CD8-positive, alpha-beta memory T cell (primary cell): ENCODE measurements around the gene DNTTIP2. TPM values are rescaled to one million over a fixed set of nuclear protein-coding genes. Genes with fewer than 3 reads are reported as not detected.
"Not testable (repeated sequence)": the region's sequence is repeated elsewhere in the genome, so short reads cannot be mapped to it uniquely, and the experiment has no call there.

Source experiments
- CTCF ChIA-PET: fragments of 350-600 bp; sonication (Branson Sonifier 250); formaldehyde crosslinking; loops from one replicate; lab custom pipeline; 2021; ENCODE audit warnings: antibody characterized with exemption; lab: Charles Lee
- POLR2A ChIA-PET: fragments of 350-600 bp; sonication (Branson Sonifier 250); formaldehyde crosslinking; loops from one replicate; lab custom pipeline; 2021; ENCODE audit warnings: antibody characterized with exemption; lab: Charles Lee
- DNase-seq, 5 donors: peaks; one replicate each; pipeline versions ENCODE4 v3.0.0 to v3.0.0-alpha.2; 2020 to 2022; ENCODE audit warnings: mixed read lengths in 1 of 5
- H3K27ac ChIP-seq: one replicate; pipeline ENCODE4 v1.7.0; 2013; ENCODE audit warnings: low read depth, mild to moderate bottlenecking, low read length, moderate library complexity
- H3K27me3 ChIP-seq: 2 replicates; pipeline ENCODE4 v1.7.0; 2013; ENCODE audit warnings: low read length, mild to moderate bottlenecking; ENCODE audit not compliant: insufficient read depth, poor library complexity, severe bottlenecking
- H3K36me3 ChIP-seq: 2 replicates; pipeline ENCODE4 v1.7.0; 2013; ENCODE audit warnings: mild to moderate bottlenecking, low read length, moderate library complexity; ENCODE audit not compliant: insufficient read depth
- H3K4me1 ChIP-seq: 2 replicates; pipeline ENCODE4 v1.7.0; 2013; ENCODE audit warnings: mild to moderate bottlenecking, low read length, moderate library complexity; ENCODE audit not compliant: insufficient read depth
- H3K4me3 ChIP-seq: 2 replicates; pipeline ENCODE4 v1.7.0; 2013; ENCODE audit warnings: mild to moderate bottlenecking, low read length
- H3K9me3 ChIP-seq: 2 replicates; pipeline ENCODE4 v1.7.0; 2013; ENCODE audit warnings: mild to moderate bottlenecking, low read length
- H3K27ac Mint-ChIP-seq, 8 donors: one replicate each; pipeline ENCODE4 v1.8.0; 2020 to 2021; ENCODE audit warnings: mixed read lengths in 8 of 8, mild to moderate bottlenecking in 6 of 8, inconsistent platforms in 3 of 8, moderate library complexity in 3 of 8
- H3K27me3 Mint-ChIP-seq, 2 donors: one replicate each; pipeline ENCODE4 v1.8.0; 2020 to 2021; ENCODE audit warnings: mixed read lengths in 2 of 2, mild to moderate bottlenecking in 1 of 2, moderate library complexity in 1 of 2
- H3K36me3 Mint-ChIP-seq, 3 donors: one replicate each; pipeline ENCODE4 v1.8.0; 2020 to 2021; ENCODE audit warnings: mixed read lengths in 3 of 3, inconsistent platforms in 1 of 3, mild to moderate bottlenecking in 1 of 3
- H3K4me1 Mint-ChIP-seq, 3 donors: one replicate each; pipeline ENCODE4 v1.8.0; 2020 to 2021; ENCODE audit warnings: mixed read lengths in 3 of 3, inconsistent platforms in 1 of 3, mild to moderate bottlenecking in 1 of 3
- H3K4me3 Mint-ChIP-seq, 7 donors: one replicate each; pipeline ENCODE4 v1.8.0; 2020 to 2021; ENCODE audit warnings: mixed read lengths in 7 of 7, mild to moderate bottlenecking in 6 of 7, moderate library complexity in 4 of 7, inconsistent platforms in 2 of 7
- H3K9me3 Mint-ChIP-seq, 5 donors: one replicate each; pipeline ENCODE4 v1.8.0; 2020 to 2022; ENCODE audit warnings: mixed read lengths in 5 of 5, mild to moderate bottlenecking in 3 of 5, moderate library complexity in 2 of 5, inconsistent platforms in 1 of 5
- polyA plus RNA-seq: library from polyadenylated mRNA; unstranded; fragments of 300-500 nt; fragmentation: Illumina TruSeq; gene quantifications from one replicate; pipeline ENCODE4 v1.2.3, GENCODE V29; 2021
- total RNA-seq, 2 experiments: library from RNA; stranded (reverse); gene quantifications; one replicate each; pipeline ENCODE4 v1.2.3, GENCODE V29; 2021

The DNTTIP2 gene
- total and polyA plus RNA-seq, 3 experiments from 2014 or later, result 87.5 to 109 (median 100) TPM

GRCh38 chr1:93853940-93854339 lies 25.1 kb downstream of the DNTTIP2 start:
- CTCF ChIA-PET, result interaction anchor here (1.2 kb wide), 1 partner anchor 8 kb away, joined by 3 read pairs; no protein-coding TSS in a partner anchor
- Mint-ChIP-seq H3K4me1 (peaks cover 12 to 19% (median 14%) of the 10 kb centered on the region in 3 donors), H3K4me3 (no peak overlapping the region), H3K27me3 (peaks cover 5 to 20% of the 10 kb centered on the region in 2 donors), H3K9me3 (no peaks in the 10 kb centered on the region), H3K27ac (no peak overlapping the region), H3K36me3 (no peaks in the 10 kb centered on the region)
- DNase-seq, result no peak
- peaks cover 6% of the 10 kb centered on the region for H3K27me3 ChIP-seq
- no peaks in the 10 kb centered on the region for H3K4me1 ChIP-seq
- H3K4me3 ChIP-seq, result no peak overlapping the region
- H3K9me3 ChIP-seq, result no peaks in the 10 kb centered on the region
- H3K36me3 ChIP-seq, result no peaks in the 10 kb centered on the region
- H3K27ac ChIP-seq, result no peak overlapping the region
- POLR2A ChIA-PET, result no interaction called here

GRCh38 chr1:93851878-93852277 lies 27.1 kb downstream of the DNTTIP2 start:
- ChIA-PET CTCF (interaction anchor here (0.9 to 2.3 kb wide), 3 partner anchors 21 to 221 kb away, joined by 4 to 6 read pairs (median 5); no protein-coding TSS in a partner anchor), POLR2A (no interaction called here)
- peaks cover 6% of the 10 kb centered on the region for H3K27me3 ChIP-seq
- no peak overlapping the region for H3K27ac Mint-ChIP-seq
- no peaks in the 10 kb centered on the region for H3K4me1 ChIP-seq
- H3K4me3 ChIP-seq, result no peak overlapping the region
- no peaks in the 10 kb centered on the region for H3K36me3 ChIP-seq
- peaks cover 0 to 4% (median 3%) of the 10 kb centered on the region in 5 donors for H3K9me3 Mint-ChIP-seq
- H3K4me3 Mint-ChIP-seq, result no peak overlapping the region
- no peak overlapping the region for H3K27ac ChIP-seq
- DNase-seq, result no peak
- no peaks in the 10 kb centered on the region for H3K9me3 ChIP-seq
- H3K4me1 Mint-ChIP-seq, result peaks cover 20 to 35% (median 23%) of the 10 kb centered on the region in 3 donors
- H3K27me3 Mint-ChIP-seq, result peaks cover 13 to 18% of the 10 kb centered on the region in 2 donors
- peaks cover 0 to 9% (median 0%) of the 10 kb centered on the region in 3 donors for H3K36me3 Mint-ChIP-seq

GRCh38 chr1:93851327-93851712 lies 27.7 kb downstream of the DNTTIP2 start:
- ChIA-PET POLR2A (no interaction called here), CTCF (interaction anchor here (0.8 to 2.3 kb wide), 5 partner anchors 8 to 222 kb away, joined by 3 to 6 read pairs (median 5); no protein-coding TSS in a partner anchor)
- Mint-ChIP-seq H3K27ac (peak overlapping the region in 1 of 8 donors; percentile 79), H3K4me1 (peaks cover 20 to 35% (median 23%) of the 10 kb centered on the region in 3 donors), H3K36me3 (peaks cover 0 to 12% (median 0%) of the 10 kb centered on the region in 3 donors), H3K4me3 (no peak overlapping the region), H3K9me3 (peaks cover 0 to 4% (median 3%) of the 10 kb centered on the region in 5 donors), H3K27me3 (peaks cover 15 to 17% of the 10 kb centered on the region in 2 donors)
- H3K4me3 ChIP-seq, result no peak overlapping the region
- no peaks in the 10 kb centered on the region for H3K4me1 ChIP-seq
- no peak overlapping the region for H3K27ac ChIP-seq
- H3K36me3 ChIP-seq, result no peaks in the 10 kb centered on the region
- DNase-seq, result no peak
- H3K27me3 ChIP-seq, result peaks cover 6% of the 10 kb centered on the region
- no peaks in the 10 kb centered on the region for H3K9me3 ChIP-seq

GRCh38 chr1:93850687-93851326 lies 28.2 kb downstream of the DNTTIP2 start:
- H3K36me3 ChIP-seq, H3K4me1 ChIP-seq, H3K9me3 Mint-ChIP-seq, H3K27ac ChIP-seq, H3K4me3 ChIP-seq, H3K27me3 ChIP-seq, H3K9me3 ChIP-seq: not testable (repeated sequence)
- H3K4me3 Mint-ChIP-seq, result peak overlapping the region in 3 of 7 donors; percentile 38 to 83 (median 65)
- peaks cover 24 to 38% (median 27%) of the 10 kb centered on the region in 3 donors for H3K4me1 Mint-ChIP-seq
- H3K27ac Mint-ChIP-seq, result peak overlapping the region in 3 of 8 donors; percentile 19 to 79 (median 72)
- peak; percentile 22 to 65 (median 44) for DNase-seq
- H3K36me3 Mint-ChIP-seq, result peaks cover 0 to 17% (median 0%) of the 10 kb centered on the region in 3 donors
- CTCF ChIA-PET, result interaction anchor here (0.8 to 2.3 kb wide), 5 partner anchors 9 to 222 kb away, joined by 3 to 6 read pairs (median 5); no protein-coding TSS in a partner anchor
- H3K27me3 Mint-ChIP-seq, result peaks cover 15 to 17% of the 10 kb centered on the region in 2 donors
- POLR2A ChIA-PET, result interaction anchor here (0.6 kb wide), 1 partner anchor 876 kb away, joined by 3 read pairs; no protein-coding TSS in a partner anchor

- DNase-seq, result no peak
- peak overlapping the region; percentile 93 to 100 (median 98) for H3K27ac Mint-ChIP-seq
- Histone ChIP-seq H3K4me3 (peak overlapping the region; percentile 51), H3K4me1 (peaks cover 18% of the 10 kb centered on the region), H3K27ac (peak overlapping the region; percentile 85), H3K9me3 (no peaks in the 10 kb centered on the region), H3K27me3 (no peaks in the 10 kb centered on the region), H3K36me3 (no peaks in the 10 kb centered on the region)
- POLR2A ChIA-PET, result interaction anchor here (1.2 kb wide), 1 partner anchor 30 kb away, joined by 3 read pairs; the partner anchor contains the start of gene DNTTIP2
- H3K4me3 Mint-ChIP-seq, result peak overlapping the region; percentile 89 to 100 (median 96)
- peaks cover 0 to 4% (median 3%) of the 10 kb centered on the region in 5 donors for H3K9me3 Mint-ChIP-seq
- peaks cover 4 to 10% of the 10 kb centered on the region in 2 donors for H3K27me3 Mint-ChIP-seq
- H3K4me1 Mint-ChIP-seq, result peaks cover 30 to 42% (median 34%) of the 10 kb centered on the region in 3 donors
- H3K36me3 Mint-ChIP-seq, result peaks cover 0 to 17% (median 0%) of the 10 kb centered on the region in 3 donors
- CTCF ChIA-PET, result interaction anchor here (1.1 to 3.2 kb wide), 3 partner anchors 48 to 219 kb away, joined by 5 to 10 read pairs (median 9); partner anchors contain the start of gene GCLM
These were observed 30.6 kb downstream of the DNTTIP2 start for GRCh38 chr1:93848350-93848883.

- Histone ChIP-seq H3K27me3 (no peaks in the 10 kb centered on the region), H3K4me1 (peaks cover 18% of the 10 kb centered on the region), H3K27ac (peak overlapping the region; percentile 85), H3K36me3 (no peaks in the 10 kb centered on the region), H3K9me3 (no peaks in the 10 kb centered on the region), H3K4me3 (peak overlapping the region; percentile 51)
- ChIA-PET POLR2A (interaction anchor here (0.7 to 1.2 kb wide), 3 partner anchors 31 to 667 kb away, joined by 3 to 5 read pairs (median 3); partner anchors contain the start of gene DNTTIP2), CTCF (interaction anchor here (0.6 to 3.2 kb wide), 5 partner anchors 49 to 543 kb away, joined by 3 to 10 read pairs (median 5); partner anchors contain the start of gene GCLM)
- Mint-ChIP-seq H3K27me3 (peaks cover 1 to 10% of the 10 kb centered on the region in 2 donors), H3K4me1 (peaks cover 30 to 42% (median 34%) of the 10 kb centered on the region in 3 donors), H3K9me3 (peaks cover 0 to 4% (median 3%) of the 10 kb centered on the region in 5 donors), H3K4me3 (peak overlapping the region; percentile 89 to 100 (median 96)), H3K36me3 (peaks cover 0 to 17% (median 0%) of the 10 kb centered on the region in 3 donors), H3K27ac (peak overlapping the region; percentile 93 to 100 (median 98))
- peak; percentile 59 to 84 (median 72) for DNase-seq
These were observed 31.2 kb downstream of the DNTTIP2 start for GRCh38 chr1:93847811-93848288.

- Histone ChIP-seq H3K27me3 (no peaks in the 10 kb centered on the region), H3K4me3 (peak overlapping the region; percentile 51), H3K27ac (peak overlapping the region; percentile 85), H3K9me3 (no peaks in the 10 kb centered on the region), H3K36me3 (no peaks in the 10 kb centered on the region), H3K4me1 (peaks cover 18% of the 10 kb centered on the region)
- DNase-seq, result peak; percentile 82 to 94 (median 90)
- Mint-ChIP-seq H3K9me3 (peaks cover 0 to 4% (median 3%) of the 10 kb centered on the region in 5 donors), H3K4me3 (peak overlapping the region; percentile 89 to 100 (median 96)), H3K27ac (peak overlapping the region; percentile 93 to 100 (median 98)), H3K27me3 (peaks cover 0 to 10% of the 10 kb centered on the region in 2 donors), H3K4me1 (peaks cover 30 to 42% (median 34%) of the 10 kb centered on the region in 3 donors), H3K36me3 (peaks cover 0 to 17% (median 1%) of the 10 kb centered on the region in 3 donors)
- POLR2A ChIA-PET, result interaction anchor here (0.6 to 1.7 kb wide), 7 partner anchors 30 to 1015 kb away, joined by 3 to 16 read pairs (median 5); partner anchors contain the start of genes DNTTIP2, GCLM and RPL5
- CTCF ChIA-PET, result interaction anchor here (0.6 to 5.3 kb wide), 15 partner anchors 10 to 542 kb away, joined by 3 to 77 read pairs (median 5); partner anchors contain the start of gene GCLM
These were observed 31.8 kb downstream of the DNTTIP2 start for GRCh38 chr1:93846992-93847810.
